GM23338 (cell line): ENCODE data around the gene SPATA1. TPM values are rescaled to one million over a fixed set of nuclear protein-coding genes. Genes with fewer than 3 reads are reported as not detected.

Source experiments
- ATAC-seq: fragments of 200-7000 bp; cut with Tn5 transposase; 3 replicates; pipeline ENCODE4 v1.9.1; 2020
- DNase-seq: peaks from one replicate; pipeline ENCODE4 v3.0.0-alpha.2; 2015; ENCODE audit warnings: low spot score
- H2AFZ ChIP-seq: fragments of 200-600 bp; sonication (generic); 2 replicates; pipeline ENCODE4 v1.8.0; 2016; ENCODE audit warnings: antibody characterized with exemption, mild to moderate bottlenecking, moderate library complexity
- H3F3A ChIP-seq: fragments of 200-600 bp; sonication (generic); replicated peaks from 2 replicates; pipeline ENCODE4 v1.8.0; 2017; ENCODE audit warnings: antibody characterized with exemption, mixed run types, low read depth
- H3K27ac ChIP-seq: fragments of 200-600 bp; sonication (generic); 2 replicates; pipeline ENCODE4 v1.6.1; 2016; ENCODE audit warnings: low read depth
- H3K27me3 ChIP-seq: fragments of 200-600 bp; sonication (generic); 2 replicates; pipeline ENCODE4 v1.8.0; 2016; ENCODE audit warnings: mild to moderate bottlenecking, mixed run types, moderate library complexity; ENCODE audit not compliant: insufficient read depth
- H3K36me3 ChIP-seq: fragments of 200-600 bp; sonication (generic); 2 replicates; pipeline ENCODE4 v1.8.0; 2016; ENCODE audit warnings: mild to moderate bottlenecking; ENCODE audit not compliant: insufficient read depth
- H3K4me1 ChIP-seq: fragments of 200-600 bp; sonication (generic); 2 replicates; pipeline ENCODE4 v1.8.0; 2016; ENCODE audit warnings: mild to moderate bottlenecking, moderate library complexity; ENCODE audit not compliant: insufficient read depth
- H3K4me2 ChIP-seq: fragments of 200-600 bp; sonication (generic); 2 replicates; pipeline ENCODE4 v1.7.1; 2017; ENCODE audit warnings: mixed run types
- H3K4me3 ChIP-seq: fragments of 200-600 bp; sonication (generic); 2 replicates; pipeline ENCODE4 v1.6.1; 2016; ENCODE audit warnings: mixed run types
- H3K79me2 ChIP-seq: fragments of 200-600 bp; sonication (generic); replicated peaks from 2 replicates; pipeline ENCODE4 v1.8.0; 2017; ENCODE audit warnings: mild to moderate bottlenecking; ENCODE audit not compliant: insufficient read depth
- H3K9me2 ChIP-seq: fragments of 200-600 bp; sonication (generic); 2 replicates; pipeline ENCODE4 v1.8.0; 2017; ENCODE audit not compliant: insufficient read depth
- H4K20me1 ChIP-seq: fragments of 200-600 bp; sonication (generic); replicated peaks from 2 replicates; pipeline ENCODE4 v1.8.0; 2017; ENCODE audit warnings: mild to moderate bottlenecking; ENCODE audit not compliant: insufficient read depth
- H3K27ac Mint-ChIP-seq: 2 replicates; pipeline ENCODE4 v1.8.0; 2020; ENCODE audit warnings: inconsistent platforms, mild to moderate bottlenecking, moderate library complexity, mixed read lengths
- H3K27me3 Mint-ChIP-seq: 3 replicates; pipeline ENCODE4 v1.8.0; 2022; ENCODE audit warnings: low read depth, mild to moderate bottlenecking, moderate library complexity, mixed read lengths, inconsistent platforms; ENCODE audit not compliant: insufficient read depth, poor library complexity
- H3K36me3 Mint-ChIP-seq: 3 replicates; pipeline ENCODE4 v1.8.0; 2021; ENCODE audit warnings: low read depth, mild to moderate bottlenecking, inconsistent platforms, moderate library complexity, mixed read lengths
- H3K4me1 Mint-ChIP-seq: 3 replicates; pipeline ENCODE4 v1.8.0; 2020; ENCODE audit warnings: mild to moderate bottlenecking, inconsistent platforms, mixed read lengths
- H3K4me3 Mint-ChIP-seq: 3 replicates; pipeline ENCODE4 v1.8.0; 2021; ENCODE audit warnings: moderate library complexity, mild to moderate bottlenecking, inconsistent platforms, mixed read lengths
- H3K9me3 Mint-ChIP-seq: 3 replicates; pipeline ENCODE4 v1.8.0; 2020; ENCODE audit warnings: moderate library complexity, mild to moderate bottlenecking, inconsistent platforms, mixed read lengths
- CREB1 ChIP-seq: fragments of 250-450 bp; sonication (Bioruptor Pico); IDR thresholded peaks from 2 replicates; pipeline ENCODE4 v1.5.0; 2020; ENCODE audit warnings: low read depth, mild to moderate bottlenecking, moderate library complexity
- CTCF ChIP-seq, 2 experiments: fragments of 200-600 bp in 1 of 2; sonication (generic) in 1 of 2; conservative IDR thresholded peaks; 2 replicates each; pipeline versions ENCODE4 v1.5.1 to v1.6.1; 2016 to 2017; ENCODE audit warnings: antibody characterized with exemption in 2 of 2, low read depth in 2 of 2, mild to moderate bottlenecking in 2 of 2, moderate library complexity in 1 of 2
- ETS1 ChIP-seq: IDR thresholded peaks from 2 replicates; pipeline ENCODE4 v1.6.1; 2016; ENCODE audit warnings: antibody characterized with exemption
- EZH2 ChIP-seq: fragments of 200-600 bp; sonication (generic); IDR thresholded peaks from one replicate; pipeline ENCODE4 v1.8.0; 2017; ENCODE audit warnings: antibody characterized with exemption, mild to moderate bottlenecking, low read depth; ENCODE audit not compliant: unreplicated experiment
- EZH2phosphoT487 ChIP-seq: fragments of 200-600 bp; sonication (generic); IDR thresholded peaks from one replicate; pipeline ENCODE4 v1.8.1; 2018; ENCODE audit warnings: antibody characterized with exemption; ENCODE audit not compliant: unreplicated experiment
- JUNB ChIP-seq: IDR thresholded peaks from one replicate; pipeline ENCODE4 v1.6.1; 2016; ENCODE audit warnings: antibody characterized with exemption; ENCODE audit not compliant: unreplicated experiment
- POLR2AphosphoS5 ChIP-seq: IDR thresholded peaks from 2 replicates; pipeline ENCODE4 v1.6.1; 2016; ENCODE audit warnings: antibody characterized with exemption, low read depth
- REST ChIP-seq: IDR thresholded peaks from one replicate; pipeline ENCODE4 v1.6.1; 2018; ENCODE audit warnings: antibody characterized with exemption; ENCODE audit not compliant: unreplicated experiment
- STAT1 ChIP-seq: IDR thresholded peaks from one replicate; pipeline ENCODE4 v1.6.1; 2016; ENCODE audit warnings: antibody characterized with exemption; ENCODE audit not compliant: unreplicated experiment
- ZNF114 ChIP-seq: fragments of 250-450 bp; sonication (Bioruptor Pico); IDR thresholded peaks from 2 replicates; pipeline ENCODE4 v1.5.0; 2020; ENCODE audit warnings: mild to moderate bottlenecking, moderate library complexity
- ZNF331 ChIP-seq: fragments of 250-450 bp; sonication (Bioruptor Pico); IDR thresholded peaks from 2 replicates; pipeline ENCODE4 v1.5.0; 2020; ENCODE audit warnings: low read depth, mild to moderate bottlenecking, moderate library complexity
- polyA plus RNA-seq: library from polyadenylated mRNA; unstranded; fragments of >200 nt; fragmentation: Nextera tagmentation; extraction: Ambion mirVana; gene quantifications from 2 replicates; pipeline ENCODE4 v1.2.1, GENCODE V29; 2016
- total RNA-seq: library from RNA; depleted of rRNA; stranded (reverse); fragments of >200 nt; shearing (Covaris generic); gene quantifications from 2 replicates; pipeline ENCODE4 v1.2.3, GENCODE V29; 2014

SPATA1 gene
- total and polyA plus RNA-seq, 2 experiments from 2014 or later: 3.3 TPM; not detected in 1

GRCh38 chr1:84489766-84490165, 16.4 kb upstream of the SPATA1 start:
- H4K20me1 ChIP-seq: 0 out of 2 replicates have a peak, but pooled peaks cover 5% of the 10 kb centered on the region
- TF ChIP-seq REST (no peak), STAT1 (no peak), CREB1 (no peak), CTCF (conservative IDR thresholded peaks at IDR 0.05; ENCODE audit: low read depth in 2 of 2) (no peak), ETS1 (no peak), EZH2phosphoT487 (no peak), EZH2 (no peak), ZNF331 (no peak), JUNB (no peak), POLR2AphosphoS5 (no peak), ZNF114 (CRISPR knock-in tag) (no peak)
- H3K9me2 ChIP-seq: no peaks in the 10 kb centered on the region
- peaks cover 17% of the 10 kb centered on the region for H3K36me3 ChIP-seq
- DNase-seq: no peak
- peaks cover 27% of the 10 kb centered on the region for H3K79me2 ChIP-seq
- peaks cover 2% of the 10 kb centered on the region for H3K27me3 Mint-ChIP-seq
- no peaks in the 10 kb centered on the region for H3F3A ChIP-seq
- H3K27me3 ChIP-seq: no peaks in the 10 kb centered on the region
- H3K4me3 Mint-ChIP-seq: no peak overlapping the region
- no peaks in the 10 kb centered on the region for H3K4me1 Mint-ChIP-seq
- peaks cover 46% of the 10 kb centered on the region for H3K36me3 Mint-ChIP-seq
- H3K9me3 Mint-ChIP-seq: no peaks in the 10 kb centered on the region
- no peaks in the 10 kb centered on the region for H3K4me1 ChIP-seq
- no peak for ATAC-seq
- H2AFZ ChIP-seq: no peak overlapping the region
- no peak overlapping the region for H3K27ac ChIP-seq
- H3K4me3 ChIP-seq: no peak overlapping the region
- H3K4me2 ChIP-seq: no peak overlapping the region
- no peak overlapping the region for H3K27ac Mint-ChIP-seq

DNA sequence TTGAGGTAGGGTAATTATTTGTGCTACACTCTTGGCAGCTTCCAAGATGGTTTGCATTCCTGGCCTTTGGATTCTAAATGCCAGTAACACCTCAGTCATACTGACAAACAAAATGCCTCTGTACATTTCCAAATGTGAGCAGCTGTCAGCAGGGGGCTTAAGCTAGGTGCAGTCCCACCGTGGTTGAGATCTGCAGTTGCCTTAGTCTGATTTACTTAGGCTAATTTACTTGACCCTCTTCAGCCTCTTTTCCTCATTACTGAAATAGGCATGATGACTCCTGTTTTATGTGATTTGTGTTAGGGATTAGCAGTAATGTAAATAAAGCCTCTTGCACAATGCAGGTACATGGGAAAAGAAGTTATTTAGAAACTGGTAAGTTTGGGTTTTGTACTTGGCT, 13.5 kb upstream of the SPATA1 start:
- Histone ChIP-seq H3K4me3 (no peak overlapping the region), H3K79me2 (peaks cover 4% of the 10 kb centered on the region), H3K27ac (no peak overlapping the region), H3K9me2 (no peaks in the 10 kb centered on the region), H3F3A (no peaks in the 10 kb centered on the region), H3K36me3 (peaks cover 22% of the 10 kb centered on the region), H2AFZ (no peak overlapping the region), H3K27me3 (no peaks in the 10 kb centered on the region), H3K4me1 (no peaks in the 10 kb centered on the region), H4K20me1 (no peaks in the 10 kb centered on the region), H3K4me2 (no peak overlapping the region)
- DNase-seq (no peak), ATAC-seq (no peak)
- H3K36me3 Mint-ChIP-seq: peaks cover 50% of the 10 kb centered on the region
- no peak overlapping the region for H3K4me3 Mint-ChIP-seq
- no peaks in the 10 kb centered on the region for H3K9me3 Mint-ChIP-seq
- H3K27me3 Mint-ChIP-seq: peaks cover 2% of the 10 kb centered on the region
- no peak overlapping the region for H3K27ac Mint-ChIP-seq
- H3K4me1 Mint-ChIP-seq: no peaks in the 10 kb centered on the region
- TF ChIP-seq ZNF331 (no peak), EZH2 (no peak), EZH2phosphoT487 (no peak), ZNF114 (CRISPR knock-in tag) (no peak), REST (no peak), ETS1 (no peak)
